HG03432 (cell line): ENCODE data around the gene HSPA1A.
"Not testable (repeated sequence)": the region's sequence is repeated elsewhere in the genome, so short reads cannot be mapped to it uniquely, and the experiment has no call there.

Source experiments
- ATAC-seq: cut with Tn5 transposase; IDR thresholded peaks from one replicate; pipeline ENCODE4 v1.9.1; 2021; ENCODE audit warnings: mild to moderate bottlenecking, moderate library complexity; ENCODE audit not compliant: unreplicated experiment

Gene HSPA1A

DNA sequence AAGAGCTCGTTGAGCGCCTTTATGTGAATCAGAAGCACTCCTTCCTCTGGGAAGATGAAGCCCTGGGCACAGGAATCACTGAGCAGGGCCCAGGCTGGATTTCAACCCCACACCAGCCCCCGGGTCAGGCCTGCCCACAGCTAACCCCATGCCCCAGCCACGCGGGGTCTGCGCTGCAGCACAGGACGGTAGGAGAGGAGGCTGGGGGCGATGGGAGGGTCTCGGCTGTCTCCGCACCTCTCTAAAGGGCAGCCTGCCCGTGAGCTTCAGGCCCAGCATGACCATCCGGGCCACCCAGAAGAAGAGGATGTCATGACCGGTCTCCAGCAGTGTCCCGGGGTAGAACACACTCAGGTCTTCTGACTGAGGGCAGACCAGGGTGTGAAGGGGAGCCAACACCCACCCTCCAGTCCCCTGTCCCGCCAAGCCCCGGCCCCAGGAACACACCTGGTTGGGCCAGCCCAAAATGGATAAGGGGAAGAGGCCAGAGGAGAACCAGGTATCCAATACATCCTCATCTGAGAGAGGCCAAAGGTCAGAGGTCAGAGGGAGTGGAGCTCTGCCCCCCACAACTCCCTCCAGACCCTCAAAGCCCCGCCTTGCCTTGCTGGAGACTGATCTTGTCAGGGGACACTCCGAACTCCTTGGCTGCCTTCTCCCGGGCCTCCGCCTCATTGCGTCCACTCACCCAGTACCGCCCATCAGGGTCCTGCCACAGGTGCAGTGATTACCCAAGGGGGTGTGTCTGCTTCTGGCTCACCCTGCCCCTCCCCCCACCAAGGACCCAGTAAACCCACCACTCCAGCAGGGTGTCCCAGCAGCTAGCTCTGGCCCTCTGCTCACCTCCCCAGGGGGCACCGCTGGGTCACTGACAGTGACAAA is 33.9 kb upstream of the HSPA1A start:
- no peak for ATAC-seq

DNA sequence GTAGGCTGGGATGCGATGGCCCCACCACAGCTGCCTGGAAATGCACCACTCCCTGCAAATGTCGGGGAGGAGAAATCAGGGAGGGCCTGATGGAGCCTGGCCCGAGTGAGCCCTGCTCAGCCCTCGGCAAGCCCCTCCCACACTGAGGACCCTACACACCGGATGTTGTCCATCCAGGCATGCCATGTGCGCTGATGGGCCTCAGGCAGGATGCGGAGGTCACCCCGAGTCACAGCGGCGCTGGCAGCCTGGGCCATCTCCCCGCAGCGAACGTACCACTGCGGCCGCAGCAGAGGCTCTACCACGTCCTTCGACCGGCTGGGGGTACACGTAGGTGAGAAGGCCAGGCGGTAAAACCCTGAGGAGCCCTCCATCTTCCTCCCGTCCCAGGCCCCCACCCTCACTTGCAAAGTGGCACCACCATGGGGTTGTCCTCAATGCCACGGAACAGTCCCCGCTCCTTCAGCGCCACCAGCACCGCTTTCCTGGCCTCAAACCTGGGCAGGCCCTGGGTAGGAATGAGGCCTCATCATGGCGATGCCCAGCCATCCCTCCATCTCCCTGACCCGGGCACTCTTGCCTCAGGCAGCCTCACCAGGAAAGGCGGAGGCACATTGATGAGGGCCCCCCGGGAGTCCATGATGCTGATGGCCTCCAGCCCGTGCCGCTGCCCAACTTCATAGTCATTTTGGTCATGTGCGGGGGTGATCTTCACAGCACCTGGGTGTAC is 33.1 kb upstream of the HSPA1A start:
- no peak for ATAC-seq

DNA sequence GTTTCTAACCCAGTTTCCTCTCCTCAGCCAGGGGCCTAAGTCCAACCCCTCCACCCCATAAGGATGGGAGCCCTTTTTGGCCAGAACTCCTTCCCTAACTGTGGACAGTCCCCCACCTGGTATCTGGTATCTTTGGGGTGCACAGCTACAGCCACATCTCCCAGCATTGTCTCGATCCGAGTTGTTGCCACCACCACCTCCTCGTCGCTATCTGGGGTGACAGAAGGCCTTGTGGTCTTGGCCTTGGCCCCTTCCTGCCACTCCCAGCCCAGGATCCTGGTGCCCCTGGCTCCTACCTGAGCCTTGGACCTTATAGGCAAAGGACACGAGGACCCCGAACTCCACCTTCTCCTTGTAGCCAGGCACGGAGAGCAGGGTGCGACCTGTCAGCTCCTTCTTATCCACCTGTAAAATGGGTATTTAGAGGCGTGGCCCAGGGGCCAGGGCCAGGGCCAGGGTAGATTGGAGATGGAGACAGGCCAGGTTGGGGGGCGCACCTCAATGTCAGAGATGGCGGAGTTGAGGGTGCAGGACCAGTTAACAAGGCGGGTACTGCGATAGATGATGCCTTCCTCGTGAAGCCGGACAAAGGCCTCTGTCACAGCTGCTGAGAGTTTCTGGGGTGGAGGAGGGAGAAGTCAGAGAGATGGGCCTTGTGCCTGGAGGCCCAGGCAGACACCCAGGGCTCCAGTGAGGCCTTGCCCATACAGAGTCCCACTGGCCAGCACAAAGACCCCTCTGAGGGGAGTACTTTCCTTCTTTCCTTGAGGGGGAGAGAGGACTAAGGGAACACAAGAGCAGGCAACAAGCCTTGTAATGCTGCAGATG is 31.0 kb upstream of the HSPA1A start:
- ATAC-seq = no peak

DNA sequence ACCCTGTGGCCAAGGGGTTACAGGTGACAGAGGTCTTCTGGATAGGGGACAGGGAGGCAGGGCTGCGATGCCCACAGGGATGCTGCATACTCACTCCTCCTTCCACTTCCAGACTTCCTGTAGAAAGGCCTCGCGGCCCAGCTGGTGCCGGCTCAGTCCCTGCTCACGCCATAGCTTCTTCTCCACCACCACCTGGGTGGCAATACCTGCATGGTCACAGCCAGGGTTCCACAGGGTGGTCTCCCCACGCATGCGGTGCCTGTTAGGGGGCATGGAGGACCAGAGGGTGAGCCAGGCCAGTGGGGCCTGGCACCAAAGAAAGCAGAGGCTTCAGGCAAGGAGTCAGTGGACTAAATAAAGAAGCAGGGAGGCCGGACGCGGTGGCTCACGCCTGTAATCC is 29.9 kb upstream of the HSPA1A start:
- ATAC-seq = no peak

DNA sequence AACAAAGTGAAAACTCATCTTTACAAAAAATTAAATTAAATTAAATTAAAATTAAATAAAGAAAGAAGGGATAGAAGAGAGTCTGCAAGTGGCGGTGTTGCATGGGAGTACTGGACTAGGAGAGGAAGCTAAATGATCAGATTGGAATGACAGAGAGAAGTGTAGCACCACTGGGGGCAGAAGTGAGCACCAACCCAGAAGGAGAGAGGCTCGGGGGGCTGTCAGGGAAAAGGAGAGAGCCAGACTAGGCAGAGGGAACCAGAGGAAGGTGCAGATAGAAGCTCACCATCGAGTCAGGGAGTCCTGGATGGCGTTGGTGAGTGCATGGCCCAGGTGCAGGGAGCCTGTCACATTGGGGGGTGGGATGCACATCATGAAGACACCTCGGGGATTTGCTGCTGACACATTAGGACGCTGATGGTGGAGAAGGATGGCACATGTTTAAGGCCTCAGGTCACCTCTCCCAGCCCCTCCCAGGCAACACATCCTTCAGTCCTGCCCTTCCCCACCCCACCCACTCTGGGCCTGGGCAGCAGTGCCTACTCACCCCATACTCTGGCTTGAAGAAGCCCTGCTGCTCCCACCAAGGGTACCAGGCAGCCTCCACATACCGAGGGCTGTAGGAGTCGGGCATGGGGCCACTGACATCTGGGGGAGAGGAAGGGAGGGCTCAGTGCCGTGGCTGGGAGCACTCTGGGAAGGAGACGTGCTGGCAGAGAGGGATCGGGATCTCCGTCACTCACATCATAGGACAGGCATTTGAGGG is 23.8 kb upstream of the HSPA1A start:
- no peak for ATAC-seq

DNA sequence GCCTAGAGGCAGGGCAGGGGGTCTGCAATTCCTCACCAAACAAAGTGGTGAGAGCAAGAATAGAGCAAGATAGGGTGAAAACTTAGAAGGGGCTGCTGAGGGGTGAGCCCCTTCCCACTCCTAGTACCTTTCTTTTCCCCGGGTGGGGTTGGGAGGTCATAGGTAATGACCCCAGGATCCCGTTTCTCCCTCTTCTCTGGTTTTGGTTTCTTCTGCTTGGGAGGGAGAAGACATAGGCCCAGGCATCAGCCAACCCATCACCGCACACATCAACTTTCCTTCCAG is 23.3 kb upstream of the HSPA1A start:
- no peak for ATAC-seq

DNA sequence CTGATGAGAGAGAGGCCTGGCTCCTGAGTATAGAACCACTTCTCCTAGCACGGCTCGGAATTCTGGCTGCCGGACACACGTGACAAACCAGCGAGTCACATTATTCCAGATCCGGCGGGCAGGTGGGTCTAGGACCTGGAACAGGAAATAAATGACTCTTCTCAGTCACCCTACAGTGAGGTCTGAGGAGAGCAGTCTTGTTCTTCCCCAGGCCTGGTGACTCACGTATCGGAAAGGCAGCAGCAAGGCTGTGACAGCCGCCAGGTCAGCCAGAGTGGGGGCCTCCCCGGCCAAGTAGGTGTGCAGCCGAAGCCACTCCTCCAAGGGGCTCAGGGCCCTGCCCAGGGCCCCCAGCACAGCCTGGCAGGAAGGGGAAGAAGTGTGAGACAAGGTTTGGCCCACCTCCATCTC is 22.6 kb upstream of the HSPA1A start:
- no peak for ATAC-seq

DNA sequence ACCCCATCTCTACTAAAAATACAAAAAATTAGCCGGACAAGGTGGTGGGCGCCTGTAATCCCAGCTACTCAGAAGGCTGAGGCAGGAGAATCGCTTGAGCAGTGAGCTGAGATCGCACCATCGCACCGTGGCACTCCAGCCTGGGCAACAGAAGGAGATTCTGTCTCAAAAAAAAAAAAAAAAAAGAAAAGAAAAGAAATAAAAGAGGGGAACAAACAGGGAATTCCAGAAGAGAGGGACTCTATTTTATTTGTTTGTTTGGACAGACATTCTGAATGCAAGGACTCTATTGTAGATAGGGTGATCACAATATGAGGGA is 21.5 kb upstream of the HSPA1A start:
- ATAC-seq = not testable (repeated sequence)

DNA sequence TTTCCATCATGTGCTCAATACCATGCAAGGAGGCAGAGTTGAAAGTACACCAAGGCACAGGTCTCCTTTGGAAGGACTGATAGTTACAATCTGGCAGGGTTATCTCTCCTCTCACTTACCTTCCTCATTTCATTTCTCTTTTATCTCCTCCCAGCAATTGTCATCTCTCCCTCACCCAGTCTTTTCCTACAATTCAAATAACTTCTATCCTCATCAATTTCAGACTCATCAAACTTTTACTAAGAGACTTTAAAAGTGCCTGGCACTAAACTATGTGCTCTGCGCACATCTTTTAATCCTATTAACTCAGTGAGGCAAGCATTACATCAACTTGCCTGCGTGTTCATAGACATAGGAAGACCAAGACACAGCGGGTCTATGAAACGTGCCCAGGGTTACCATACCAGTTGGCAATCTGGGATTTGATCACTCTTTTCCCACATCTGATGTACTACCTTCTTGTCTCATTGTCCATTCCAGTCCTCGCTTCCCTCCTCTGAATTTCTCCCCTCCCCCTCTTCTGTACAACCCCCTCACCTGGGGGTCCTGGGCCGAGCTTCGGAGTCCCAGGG is 21.0 kb upstream of the HSPA1A start:
- no peak for ATAC-seq

DNA sequence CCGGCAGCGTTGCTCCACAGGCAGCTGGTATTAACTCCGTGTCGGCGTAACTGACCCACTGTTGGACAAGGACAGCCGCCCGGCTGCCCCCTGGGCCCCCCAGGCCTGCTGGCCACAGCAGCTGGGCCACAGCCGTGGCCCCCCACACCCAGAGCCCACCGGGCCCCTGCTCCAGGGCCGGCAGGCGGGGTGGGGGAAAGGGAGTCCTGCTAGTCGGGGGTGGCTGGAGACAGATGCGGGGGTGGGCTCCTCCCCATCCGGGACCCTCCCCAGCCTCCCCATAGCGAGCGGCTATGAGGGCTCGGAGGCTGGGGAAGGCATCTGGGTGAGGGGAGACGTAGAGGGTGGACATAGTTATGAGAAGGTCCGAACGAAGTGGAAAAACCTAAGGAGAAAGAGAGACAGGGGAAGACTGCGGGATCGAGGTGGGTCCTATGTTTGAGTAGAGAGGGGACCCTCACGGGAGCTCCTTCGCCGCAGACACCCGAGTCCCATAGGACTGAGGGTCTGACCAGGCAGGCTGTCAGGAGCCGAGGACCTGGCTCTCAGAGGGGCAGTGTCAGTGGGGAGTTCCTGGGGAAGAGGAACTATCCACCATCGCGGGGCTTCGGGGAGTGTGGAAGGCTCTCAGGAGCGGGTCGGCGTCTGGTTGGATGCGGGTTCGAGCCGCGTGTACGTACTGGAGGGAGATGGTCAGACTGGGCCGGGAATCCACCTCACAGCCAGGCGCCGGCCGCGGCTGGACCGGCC is 20.3 kb upstream of the HSPA1A start:
- peak; percentile 19 for ATAC-seq

DNA sequence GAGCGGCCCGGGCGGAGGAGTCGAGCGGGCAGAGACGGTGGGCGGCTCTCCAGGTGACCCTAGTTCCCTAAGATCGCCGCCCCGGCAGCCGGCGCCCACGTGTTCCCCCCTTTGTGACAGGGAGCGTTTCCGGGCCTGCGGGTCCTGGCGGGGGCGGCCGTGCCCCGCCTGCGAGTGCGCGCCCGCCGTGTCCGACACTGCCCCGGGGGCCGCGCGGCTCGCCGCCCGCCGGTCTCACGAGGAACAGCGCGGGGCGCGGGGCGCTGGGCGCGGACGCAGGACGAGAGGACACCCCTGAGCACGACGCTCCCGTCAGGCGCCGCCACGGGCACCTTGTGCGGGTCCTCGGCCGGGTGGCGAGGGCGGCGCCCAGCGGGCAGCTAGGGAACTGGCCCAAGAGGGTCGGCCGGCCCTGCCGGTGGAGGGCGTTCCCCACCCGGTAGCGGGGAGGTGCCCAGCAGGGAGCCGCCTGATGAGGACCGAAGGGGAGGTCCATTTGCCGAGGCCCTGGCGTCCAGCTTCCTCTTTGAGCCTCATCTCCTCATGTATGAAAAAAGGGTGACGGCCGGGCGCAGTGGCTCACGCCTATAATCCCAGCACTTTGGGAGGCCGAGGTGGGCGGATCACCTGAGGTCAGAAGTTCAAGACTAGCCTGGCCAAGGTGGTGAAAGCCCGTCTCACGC is 19.6 kb upstream of the HSPA1A start, which contains the start of gene VARS1:
VARS1 (minus strand) TSS at position 137 of the 683 bp plus-strand sequence. CDS start 535 bp downstream, outside the sequence.
- ATAC-seq = peak; percentile 80

DNA sequence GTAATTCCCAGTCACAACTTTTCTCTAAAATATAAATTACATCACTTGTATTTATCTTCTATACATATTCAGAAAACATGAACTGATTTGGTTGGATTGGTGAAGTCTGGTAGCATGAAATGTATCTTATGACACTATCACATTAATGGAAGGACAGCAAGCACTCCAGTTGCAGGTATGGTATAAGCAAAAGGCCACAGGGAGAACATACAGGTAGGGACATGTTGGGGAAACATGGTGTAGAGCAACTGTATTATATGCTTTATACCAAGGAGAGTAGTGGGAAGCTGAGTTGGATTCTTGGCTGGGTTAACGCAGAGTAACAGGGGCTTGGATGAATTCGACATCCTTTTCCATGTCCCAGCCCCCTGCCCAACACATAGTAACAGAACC is 18.4 kb upstream of the HSPA1A start:
- ATAC-seq = no peak

DNA sequence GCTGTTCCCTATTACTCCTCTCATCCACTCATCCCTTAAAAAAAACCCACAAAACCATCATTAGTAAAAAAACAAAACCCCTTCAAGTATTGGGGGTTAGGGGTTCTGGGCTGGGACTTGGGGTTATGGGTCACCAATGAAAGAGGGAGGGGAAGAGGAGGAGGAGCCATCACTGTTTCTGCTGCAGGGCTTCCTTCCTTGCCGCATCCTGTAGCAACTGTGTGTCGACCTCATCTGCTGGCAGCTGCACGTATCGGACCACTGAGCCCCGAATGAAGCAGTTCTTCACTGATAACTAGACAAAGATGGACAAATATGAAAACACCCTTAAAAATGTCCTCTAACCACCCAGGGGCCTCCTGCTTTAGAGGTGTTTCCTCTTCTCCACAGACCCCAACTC is 17.8 kb upstream of the HSPA1A start:
- no peak for ATAC-seq

DNA sequence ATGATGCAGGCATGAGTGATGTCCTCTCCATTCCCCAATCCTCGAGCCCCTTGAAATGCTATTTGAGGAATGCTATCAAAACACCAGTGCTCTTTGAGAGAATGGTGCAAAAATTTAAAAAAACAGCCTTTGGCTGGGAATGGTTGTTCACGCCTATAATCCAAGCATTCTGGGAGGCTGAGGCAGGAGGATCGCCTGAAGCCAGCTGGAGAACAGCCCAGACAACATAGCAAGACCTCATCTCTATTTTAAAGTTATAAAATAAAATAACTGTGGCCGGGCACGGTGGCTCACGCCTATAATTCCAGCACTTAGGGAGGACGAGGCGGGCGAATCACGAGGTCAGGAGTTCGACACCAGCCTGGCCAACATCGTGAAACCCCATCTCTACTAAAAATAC is 15.6 kb upstream of the HSPA1A start:
- no peak for ATAC-seq

DNA sequence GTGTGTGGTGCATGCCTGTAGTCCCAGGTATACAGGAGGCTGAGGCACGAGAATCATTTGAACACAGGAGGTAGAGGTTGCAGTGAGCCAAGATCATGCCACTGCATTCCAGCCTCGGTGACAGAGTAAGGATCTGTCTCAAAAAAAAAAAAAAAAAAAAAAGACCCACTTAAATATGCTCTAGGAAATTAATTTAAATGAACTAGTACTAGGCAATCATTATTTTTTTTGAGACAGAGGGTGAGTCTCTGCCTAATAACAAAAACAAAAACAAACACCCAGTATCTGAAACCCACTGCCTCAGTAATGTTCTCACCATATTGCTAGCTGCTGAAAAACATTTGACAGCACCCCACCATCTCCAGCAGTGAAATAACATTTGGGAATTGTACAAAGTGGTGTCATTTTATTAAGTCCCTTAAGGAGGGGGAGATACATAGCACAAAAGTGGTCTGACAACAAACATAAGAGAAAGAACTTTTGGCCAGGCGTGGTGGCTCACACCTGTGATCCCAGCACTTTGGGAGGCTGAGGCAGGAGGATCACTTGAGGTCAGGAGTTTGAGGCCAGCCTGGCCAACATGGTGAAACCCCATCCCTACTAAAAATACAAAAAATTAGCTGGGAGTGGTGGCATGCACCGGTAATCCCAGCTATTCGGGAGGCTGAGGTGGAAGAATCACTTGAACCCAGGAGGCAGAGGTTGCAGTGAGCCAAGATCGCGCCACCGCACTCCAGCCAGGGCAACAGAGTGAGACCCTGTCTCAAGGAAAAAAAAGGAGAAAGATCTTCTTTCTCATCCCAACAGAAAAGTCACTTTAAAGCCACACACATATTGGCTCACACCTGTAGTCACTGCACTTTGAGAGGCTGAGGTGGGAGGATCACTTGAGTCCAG is 14.1 kb upstream of the HSPA1A start:
- not testable (repeated sequence) for ATAC-seq

DNA sequence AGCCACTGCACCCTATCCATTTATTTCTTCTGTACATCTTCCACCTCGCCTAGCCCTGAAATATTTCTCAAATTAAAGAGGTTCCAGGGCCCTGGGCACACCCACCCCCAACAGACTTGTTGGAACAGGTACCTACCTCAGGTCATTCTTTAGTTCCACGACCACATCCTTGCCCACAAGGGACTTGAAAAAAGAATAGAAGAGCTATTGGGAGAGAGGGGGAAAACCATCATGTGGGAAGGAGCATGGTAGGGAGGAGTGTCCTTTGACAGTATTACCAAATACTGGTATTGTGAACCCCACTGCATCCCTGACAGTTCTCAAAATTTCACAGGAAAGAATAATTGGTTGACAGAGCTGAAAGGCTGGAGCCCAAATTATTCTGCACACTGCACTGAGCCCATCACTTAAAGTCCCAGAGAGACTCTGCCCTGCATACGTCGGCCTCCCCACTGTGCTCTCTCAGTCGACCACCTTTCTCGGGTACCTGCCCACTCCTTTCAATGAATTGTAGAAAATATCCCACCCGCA is 9.3 kb upstream of the HSPA1A start:
- ATAC-seq = peak; percentile 12

DNA sequence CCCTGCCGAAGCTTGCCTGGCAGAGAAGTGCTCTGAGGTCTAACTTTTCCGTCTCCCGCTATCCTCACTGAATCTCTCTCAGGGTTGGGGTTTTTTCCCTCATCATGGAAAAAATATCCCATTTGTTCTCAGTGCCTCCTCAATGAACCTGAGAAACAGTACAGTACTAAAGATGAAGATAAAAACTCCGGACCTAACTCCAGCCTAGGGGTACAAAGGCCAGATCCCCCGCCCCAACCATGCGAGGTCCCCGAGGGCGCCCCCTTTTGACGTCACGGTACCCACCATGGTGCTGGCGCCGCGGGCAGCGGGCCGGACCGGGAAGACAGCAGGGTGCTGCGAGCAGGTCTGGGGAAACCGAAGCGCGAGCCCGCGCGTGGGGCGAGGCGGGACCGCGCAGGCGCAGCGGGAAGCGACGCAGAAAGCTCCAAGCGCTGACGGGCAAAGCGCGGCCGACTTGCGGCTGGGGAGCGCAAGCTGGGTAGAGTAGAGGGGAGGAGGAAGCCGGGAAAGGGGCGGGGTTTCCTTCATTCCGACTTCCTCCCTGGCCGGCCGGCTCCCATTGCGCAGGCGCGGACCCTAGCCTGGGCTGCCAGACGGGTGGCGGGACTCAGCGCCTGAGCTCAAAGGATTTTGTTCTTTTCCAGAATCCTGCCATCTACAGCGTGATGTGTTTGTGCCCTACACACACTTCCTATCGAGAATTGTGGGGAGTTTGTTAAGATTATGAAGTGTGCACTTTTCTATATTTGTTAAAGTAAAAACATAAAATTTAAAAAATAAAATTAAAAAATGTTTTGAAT is 8.7 kb upstream of the HSPA1A start, which contains the start of gene LSM2:
LSM2 (minus strand) TSS at position 497 of the 803 bp plus-strand sequence; CDS start at position 288, 209 bp downstream.
- ATAC-seq = peak; percentile 89
